ENCODE measurements around the gene SEL1L3. TPM values are rescaled to one million over a fixed set of nuclear protein-coding genes. Genes with fewer than 3 reads are reported as not detected.

The SEL1L3 gene
- total RNA-seq, 1 experiment from 2014 or later, result 48.3 TPM

DNA sequence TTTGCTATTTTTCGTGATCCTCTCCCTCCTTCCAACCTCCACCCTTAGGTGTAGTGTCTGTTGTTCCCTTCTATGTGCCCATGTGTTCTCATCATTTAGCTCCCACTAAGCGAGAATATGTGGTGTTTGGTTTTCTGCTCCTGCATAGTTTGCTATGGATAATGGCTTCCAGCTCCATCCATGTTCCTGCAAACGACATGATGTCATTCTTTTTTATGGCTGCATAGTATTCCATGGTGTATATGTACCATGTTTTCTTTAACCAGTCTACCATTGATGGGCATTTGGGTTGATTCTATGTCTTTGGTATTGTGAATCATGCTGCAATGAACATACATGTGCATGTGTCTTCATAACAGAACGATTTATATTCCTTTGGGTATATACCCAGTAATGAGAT, 102.7 kb downstream of the SEL1L3 start:
- no peak overlapping the region for H2BK15ac ChIP-seq (ENCODE audit: low read depth, low read length)
- H2BK5ac ChIP-seq (ENCODE audit: insufficient read length, low read length), result no peak overlapping the region
- no peaks in the 10 kb centered on the region for H3K27me3 ChIP-seq (ENCODE audit: insufficient read depth, low read length)
- Mint-ChIP-seq H3K36me3 (ENCODE audit: insufficient read depth in 1 of 3, low read depth in 3 of 3) (peaks cover 24 to 81% (median 63%) of the 10 kb centered on the region in 3 experiments), H3K4me1 (no peaks in the 10 kb centered on the region), H3K9me3 (no peaks in the 10 kb centered on the region), H3K27me3 (ENCODE audit: low read depth) (no peaks in the 10 kb centered on the region), H3K27ac (no peak overlapping the region; a peak in 1 of 7 replicates), H3K4me3 (no peak overlapping the region)
- H2AK5ac ChIP-seq (ENCODE audit: insufficient read length, low read length), result no peak overlapping the region
- H3K14ac ChIP-seq (ENCODE audit: insufficient read depth, low read length), result no peak overlapping the region
- TF ChIP-seq, protein P1, sequence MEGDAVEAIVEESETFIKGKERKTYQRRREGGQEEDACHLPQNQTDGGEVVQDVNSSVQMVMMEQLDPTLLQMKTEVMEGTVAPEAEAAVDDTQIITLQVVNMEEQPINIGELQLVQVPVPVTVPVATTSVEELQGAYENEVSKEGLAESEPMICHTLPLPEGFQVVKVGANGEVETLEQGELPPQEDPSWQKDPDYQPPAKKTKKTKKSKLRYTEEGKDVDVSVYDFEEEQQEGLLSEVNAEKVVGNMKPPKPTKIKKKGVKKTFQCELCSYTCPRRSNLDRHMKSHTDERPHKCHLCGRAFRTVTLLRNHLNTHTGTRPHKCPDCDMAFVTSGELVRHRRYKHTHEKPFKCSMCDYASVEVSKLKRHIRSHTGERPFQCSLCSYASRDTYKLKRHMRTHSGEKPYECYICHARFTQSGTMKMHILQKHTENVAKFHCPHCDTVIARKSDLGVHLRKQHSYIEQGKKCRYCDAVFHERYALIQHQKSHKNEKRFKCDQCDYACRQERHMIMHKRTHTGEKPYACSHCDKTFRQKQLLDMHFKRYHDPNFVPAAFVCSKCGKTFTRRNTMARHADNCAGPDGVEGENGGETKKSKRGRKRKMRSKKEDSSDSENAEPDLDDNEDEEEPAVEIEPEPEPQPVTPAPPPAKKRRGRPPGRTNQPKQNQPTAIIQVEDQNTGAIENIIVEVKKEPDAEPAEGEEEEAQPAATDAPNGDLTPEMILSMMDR (conservative IDR thresholded peaks at IDR 0.05), result no peak
- no peak overlapping the region for H2BK12ac ChIP-seq (ENCODE audit: insufficient read length, low read depth, low read length)
- H4K20me1 ChIP-seq (ENCODE audit: control insufficient read depth, insufficient read depth, insufficient read length), result no peaks in the 10 kb centered on the region
- H3T11ph ChIP-seq (ENCODE audit: low read length), result no peak overlapping the region
- no peak for DNase-seq
- WGBS (ENCODE audit: extremely low coverage, insufficient read length, low lambda C conversion rate), result no CpG with 5 or more reads among the region's 4 CpGs
- no peak overlapping the region for H4K91ac ChIP-seq (ENCODE audit: insufficient read length, low read depth, low read length)
- H3K18ac ChIP-seq (ENCODE audit: insufficient read length, low read depth, low read length), result no peak overlapping the region
- no peaks in the 10 kb centered on the region for H3K79me2 ChIP-seq (ENCODE audit: insufficient read depth, low read length)
- H3K4me2 ChIP-seq (ENCODE audit: insufficient read depth, insufficient read length, low read length), result no peak overlapping the region
- H4K8ac ChIP-seq (replicated peaks; ENCODE audit: insufficient read length, low read depth, low read length), result no peak overlapping the region
- no peak overlapping the region for H3K56ac ChIP-seq (ENCODE audit: insufficient read length, low read depth, low read length)
- no peaks in the 10 kb centered on the region for H3K4me1 ChIP-seq (ENCODE audit: insufficient read depth, low read length)
- H3K23me2 ChIP-seq (ENCODE audit: insufficient read length, low read depth, low read length, poor library complexity, severe bottlenecking), result no peaks in the 10 kb centered on the region
- no peak overlapping the region for H3K23ac ChIP-seq (ENCODE audit: insufficient read length, low read depth, low read length)
- H3K27ac ChIP-seq (ENCODE audit: insufficient read length, low read depth, low read length), result no peak overlapping the region
- H2AFZ ChIP-seq (ENCODE audit: low read length), result no peak overlapping the region
- H3K4ac ChIP-seq (ENCODE audit: low read depth, low read length), result no peak overlapping the region
- H4K5ac ChIP-seq (ENCODE audit: insufficient read length, low read depth, low read length), result no peak overlapping the region
- H3K9me3 ChIP-seq (ENCODE audit: control insufficient read depth, low read depth, low read length), result no peaks in the 10 kb centered on the region
- H3K9ac ChIP-seq (ENCODE audit: extremely low read depth, insufficient read length, low read length), result no peak overlapping the region
- H3K79me1 ChIP-seq (ENCODE audit: insufficient read depth, low read depth, low read length, poor library complexity, severe bottlenecking), result no peaks in the 10 kb centered on the region
- H2BK120ac ChIP-seq (ENCODE audit: low read depth, low read length, poor library complexity, severe bottlenecking), result no peak overlapping the region
- no peak overlapping the region for H2BK20ac ChIP-seq (ENCODE audit: low read depth, low read length, poor library complexity, severe bottlenecking)

Data from H9 (cell line).